DOHH2 (cell line): Measurements from ENCODE around the gene SYNDIG1.

ENCODE experiments used
- CTCF ChIP-seq: fragments of 200-600 bp; sonication (generic); IDR thresholded peaks from one replicate; pipeline ENCODE4 v1.5.1; 2014; ENCODE audit warnings: antibody characterized with exemption, mild to moderate bottlenecking, low read depth, low read length; ENCODE audit not compliant: poor library complexity, severe bottlenecking
- EZH2phosphoT487 ChIP-seq: fragments of 200-600 bp; sonication (generic); IDR thresholded peaks from 2 replicates; pipeline ENCODE4 v1.6.1; 2017; ENCODE audit warnings: borderline replicate concordance, mild to moderate bottlenecking, antibody characterized with exemption, low read length, moderate library complexity, mixed read lengths

GRCh38 chr20:24673678-24674570 is 204.5 kb downstream of the SYNDIG1 start:
- TF ChIP-seq CTCF (no peak), EZH2phosphoT487 (no peak)
